ENCODE measurements around the gene KLK8. TPM values are rescaled to one million over a fixed set of nuclear protein-coding genes. Genes with fewer than 3 reads are reported as not detected.

Gene KLK8
- total RNA-seq, 1 donor from 2014 or later, result not detected

- Mint-ChIP-seq H3K36me3 (ENCODE audit: unreplicated experiment) (no peaks in the 10 kb centered on the region), H3K27me3 (ENCODE audit: unreplicated experiment) (no peaks in the 10 kb centered on the region), H3K4me3 (ENCODE audit: unreplicated experiment) (no peak overlapping the region), H3K9me3 (ENCODE audit: unreplicated experiment) (peaks cover 17% of the 10 kb centered on the region), H3K4me1 (ENCODE audit: unreplicated experiment) (no peaks in the 10 kb centered on the region), H3K27ac (ENCODE audit: unreplicated experiment) (no peak overlapping the region)
- no peak for DNase-seq (ENCODE audit: extremely low spot score, unreplicated experiment)
- no peak for TF ChIP-seq CTCF (IDR thresholded peaks at IDR 0.05)
These were observed 28.3 kb upstream of the KLK8 start for GRCh38 chr19:51029718-51030117.

DNA sequence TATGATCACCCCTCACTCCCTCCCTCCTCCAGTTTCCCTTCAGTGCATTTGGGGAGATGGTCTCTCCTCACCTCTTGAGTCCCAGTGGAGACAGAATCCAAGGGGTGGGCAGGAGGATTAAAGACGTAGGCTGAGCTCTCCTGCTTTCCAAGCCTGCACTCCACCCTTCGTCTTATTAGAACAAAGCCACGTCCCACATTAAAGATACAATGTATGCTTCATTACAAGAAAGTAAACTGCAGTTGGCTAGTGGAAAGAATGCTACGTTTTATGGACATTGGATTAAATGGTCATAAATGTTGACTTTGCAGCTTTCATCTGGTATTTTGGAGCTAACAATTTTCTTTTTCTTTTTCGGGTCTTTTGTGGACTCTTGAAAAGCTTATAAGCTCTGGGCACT, 26.5 kb upstream of the KLK8 start:
- TF ChIP-seq CTCF (IDR thresholded peaks at IDR 0.05), result no peak
- no peaks in the 10 kb centered on the region for H3K27me3 Mint-ChIP-seq (ENCODE audit: unreplicated experiment)
- no peak overlapping the region for H3K4me3 Mint-ChIP-seq (ENCODE audit: unreplicated experiment)
- no peak overlapping the region for H3K27ac Mint-ChIP-seq (ENCODE audit: unreplicated experiment)
- no peaks in the 10 kb centered on the region for H3K36me3 Mint-ChIP-seq (ENCODE audit: unreplicated experiment)
- H3K4me1 Mint-ChIP-seq (ENCODE audit: unreplicated experiment), result no peaks in the 10 kb centered on the region
- H3K9me3 Mint-ChIP-seq (ENCODE audit: unreplicated experiment), result peaks cover 17% of the 10 kb centered on the region
- DNase-seq (ENCODE audit: extremely low spot score, unreplicated experiment), result no peak

DNA sequence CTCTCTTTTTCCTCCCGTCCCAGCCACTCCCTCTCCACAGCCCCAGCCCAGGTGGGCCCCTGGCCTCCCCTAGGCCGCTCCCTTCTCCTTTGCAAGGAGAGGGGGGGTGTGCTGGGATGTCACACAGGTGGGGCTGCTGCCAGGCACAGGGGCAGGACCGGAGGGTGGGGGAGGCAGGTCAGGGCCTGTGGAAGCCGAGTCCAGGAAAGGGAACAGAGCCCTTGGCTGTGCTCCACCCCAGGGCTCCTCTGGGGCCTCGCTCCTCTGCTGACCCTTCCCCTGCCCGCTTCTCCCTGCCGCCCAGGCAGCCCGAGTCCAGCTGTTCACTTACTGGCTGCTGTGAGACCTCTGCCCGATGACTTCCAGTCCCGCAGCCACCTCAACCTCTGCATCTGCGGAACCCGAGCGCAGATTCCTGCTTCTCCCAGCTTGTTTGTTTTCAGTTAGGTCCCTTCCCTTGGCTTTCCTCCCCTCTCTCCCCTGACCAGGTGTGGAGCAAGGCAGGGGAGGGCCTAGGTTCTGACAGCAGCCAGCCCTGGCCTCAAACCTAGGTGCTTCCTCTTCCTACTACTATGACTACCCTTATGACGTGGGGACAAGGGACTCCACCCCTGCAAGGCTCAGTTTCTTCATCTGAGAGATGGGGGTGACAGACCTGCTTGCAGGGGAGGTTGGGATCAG, 25.9 kb upstream of the KLK8 start:
- Mint-ChIP-seq H3K9me3 (ENCODE audit: unreplicated experiment) (peaks cover 17% of the 10 kb centered on the region), H3K4me1 (ENCODE audit: unreplicated experiment) (no peaks in the 10 kb centered on the region), H3K27ac (ENCODE audit: unreplicated experiment) (no peak overlapping the region), H3K36me3 (ENCODE audit: unreplicated experiment) (no peaks in the 10 kb centered on the region), H3K4me3 (ENCODE audit: unreplicated experiment) (no peak overlapping the region), H3K27me3 (ENCODE audit: unreplicated experiment) (no peaks in the 10 kb centered on the region)
- no peak for TF ChIP-seq CTCF (IDR thresholded peaks at IDR 0.05)
- no peak for DNase-seq (ENCODE audit: extremely low spot score, unreplicated experiment)

DNA sequence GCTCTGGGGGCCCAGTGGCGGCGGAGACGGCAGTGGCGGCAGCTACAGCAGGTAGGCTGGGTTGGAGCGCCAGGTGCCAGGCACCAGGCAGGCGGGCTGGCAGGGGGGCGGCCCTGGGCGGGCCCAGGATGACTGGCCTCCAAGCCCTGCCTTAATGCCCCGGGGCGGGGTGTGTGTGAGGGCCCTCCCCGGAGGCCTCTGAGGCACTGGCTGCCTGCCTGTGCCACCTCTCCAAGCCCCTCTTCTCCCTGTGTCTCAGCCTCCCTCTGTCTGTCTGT, 25.1 kb upstream of the KLK8 start, which contains the start of gene KLK11:
TSS of gene KLK11 (minus strand) at position 63 of the 278 bp plus-strand sequence. CDS start 985 bp downstream, outside the sequence.
- H3K4me3 Mint-ChIP-seq (ENCODE audit: unreplicated experiment), result no peak within 1 kb of the TSS
- peaks cover 16% of the 10 kb centered on the region for H3K9me3 Mint-ChIP-seq (ENCODE audit: unreplicated experiment)
- no peak for DNase-seq (ENCODE audit: extremely low spot score, unreplicated experiment)
- TF ChIP-seq CTCF (IDR thresholded peaks at IDR 0.05), result no peak
- no peaks in the 10 kb centered on the region for H3K27me3 Mint-ChIP-seq (ENCODE audit: unreplicated experiment)
- H3K27ac Mint-ChIP-seq (ENCODE audit: unreplicated experiment), result no peak within 1 kb of the TSS
- no peaks in the 10 kb centered on the region for H3K4me1 Mint-ChIP-seq (ENCODE audit: unreplicated experiment)
- H3K36me3 Mint-ChIP-seq (ENCODE audit: unreplicated experiment), result no peaks in the 10 kb centered on the region

GRCh38 chr19:51025809-51026553, 24.6 kb upstream of the KLK8 start:
- Mint-ChIP-seq H3K4me3 (ENCODE audit: unreplicated experiment) (no peak overlapping the region), H3K9me3 (ENCODE audit: unreplicated experiment) (peaks cover 11% of the 10 kb centered on the region), H3K27me3 (ENCODE audit: unreplicated experiment) (no peaks in the 10 kb centered on the region), H3K4me1 (ENCODE audit: unreplicated experiment) (no peaks in the 10 kb centered on the region), H3K36me3 (ENCODE audit: unreplicated experiment) (no peaks in the 10 kb centered on the region), H3K27ac (ENCODE audit: unreplicated experiment) (no peak overlapping the region)
- no peak for DNase-seq (ENCODE audit: extremely low spot score, unreplicated experiment)
- TF ChIP-seq CTCF (IDR thresholded peaks at IDR 0.05), result no peak

Measured in osteocyte (in vitro differentiated cells).